WTC11 (cell line): ENCODE data around the gene DMD. TPM values are rescaled to one million over a fixed set of nuclear protein-coding genes. Genes with fewer than 3 reads are reported as not detected.

Source experiments
- ATAC-seq: fragments of 200-7000 bp; cut with Tn5 transposase; 2 replicates; pipeline ENCODE4 v1.10.0; 2021; ENCODE audit warnings: mild to moderate bottlenecking, moderate library complexity
- CTCF ChIA-PET: fragments of 300-600 bp; sonication (Branson Sonifier 250); formaldehyde crosslinking; loops from one replicate; lab custom pipeline; 2021; ENCODE audit warnings: antibody characterized with exemption; lab: Charles Lee
- POLR2A ChIA-PET: fragments of 350-600 bp; sonication (Branson Sonifier 250); formaldehyde crosslinking; loops from one replicate; lab custom pipeline; 2021; ENCODE audit warnings: antibody characterized with exemption; lab: Charles Lee
- DNase-seq: peaks from one replicate; pipeline ENCODE4 v3.0.0; 2021; ENCODE audit warnings: low spot score
- H3K27ac Mint-ChIP-seq: 2 replicates; pipeline ENCODE4 v1.8.0; 2021; ENCODE audit warnings: mixed read lengths
- H3K27me3 Mint-ChIP-seq: 2 replicates; pipeline ENCODE4 v1.8.0; 2021; ENCODE audit warnings: low read depth, mild to moderate bottlenecking, moderate library complexity, mixed read lengths
- H3K36me3 Mint-ChIP-seq: 2 replicates; pipeline ENCODE4 v1.8.0; 2021; ENCODE audit warnings: mixed read lengths
- H3K4me1 Mint-ChIP-seq: 2 replicates; pipeline ENCODE4 v1.8.0; 2022; ENCODE audit warnings: mixed read lengths
- H3K4me3 Mint-ChIP-seq: 2 replicates; pipeline ENCODE4 v1.8.0; 2021; ENCODE audit warnings: mild to moderate bottlenecking, moderate library complexity, mixed read lengths
- H3K9me3 Mint-ChIP-seq: 2 replicates; pipeline ENCODE4 v1.8.0; 2021; ENCODE audit warnings: mixed read lengths
- CDX4 ChIP-seq: fragments of 250-450 bp; sonication (Bioruptor Pico); IDR thresholded peaks from 2 replicates; pipeline ENCODE4 v1.9.0; 2021; ENCODE audit warnings: moderate library complexity, mild to moderate bottlenecking, inconsistent platforms, borderline replicate concordance
- CREM ChIP-seq: sonication (generic); formaldehyde crosslinking; IDR thresholded peaks from 2 replicates; pipeline ENCODE4 v1.8.1; 2022; ENCODE audit warnings: mild to moderate bottlenecking, missing genetic modification reagents, moderate library complexity
- ESRRA ChIP-seq: sonication (generic); formaldehyde crosslinking; IDR thresholded peaks from 2 replicates; pipeline ENCODE4 v1.8.1; 2022; ENCODE audit warnings: mild to moderate bottlenecking, missing genetic modification reagents, borderline replicate concordance
- ETV6 ChIP-seq: sonication (generic); formaldehyde crosslinking; IDR thresholded peaks from 2 replicates; pipeline ENCODE4 v1.8.1; 2022; ENCODE audit warnings: mild to moderate bottlenecking, missing genetic modification reagents
- FOXP1 ChIP-seq: sonication (generic); formaldehyde crosslinking; IDR thresholded peaks from 2 replicates; pipeline ENCODE4 v1.8.0; 2022; ENCODE audit warnings: missing genetic modification reagents, mild to moderate bottlenecking, moderate library complexity, borderline replicate concordance
- GABPB1 ChIP-seq: sonication (generic); formaldehyde crosslinking; IDR thresholded peaks from 2 replicates; pipeline ENCODE4 v1.8.1; 2023; ENCODE audit warnings: mild to moderate bottlenecking, missing genetic modification reagents
- GRHL2 ChIP-seq: fragments of 250-450 bp; sonication (Bioruptor Pico); IDR thresholded peaks from 2 replicates; pipeline ENCODE4 v1.8.0; 2022; ENCODE audit warnings: mild to moderate bottlenecking, moderate library complexity; ENCODE audit not compliant: insufficient replicate concordance, severe bottlenecking
- HMGA2 ChIP-seq: fragments of 250-450 bp; sonication (Bioruptor Pico); IDR thresholded peaks from 2 replicates; pipeline ENCODE4 v1.4.0; 2021; ENCODE audit warnings: mild to moderate bottlenecking, moderate library complexity
- JUN ChIP-seq: sonication (generic); formaldehyde crosslinking; IDR thresholded peaks from 2 replicates; pipeline ENCODE4 v1.8.0; 2023; ENCODE audit warnings: mild to moderate bottlenecking, missing genetic modification reagents
- MLX ChIP-seq: sonication (generic); formaldehyde crosslinking; IDR thresholded peaks from 2 replicates; pipeline ENCODE4 v1.8.1; 2023; ENCODE audit warnings: mild to moderate bottlenecking, missing genetic modification reagents, moderate library complexity
- MXD4 ChIP-seq: fragments of 250-450 bp; sonication (Bioruptor Pico); IDR thresholded peaks from 2 replicates; pipeline ENCODE4 v1.8.0; 2021; ENCODE audit warnings: mild to moderate bottlenecking, moderate library complexity, borderline replicate concordance
- MYBL2 ChIP-seq: sonication (generic); formaldehyde crosslinking; IDR thresholded peaks from 2 replicates; pipeline ENCODE4 v1.8.1; 2023; ENCODE audit warnings: mild to moderate bottlenecking, moderate library complexity, missing genetic modification reagents
- NFYB ChIP-seq: sonication (generic); formaldehyde crosslinking; conservative IDR thresholded peaks from 2 replicates; pipeline ENCODE4 v1.8.0; 2022; ENCODE audit warnings: low read depth, missing genetic modification reagents
- PREB ChIP-seq: sonication (generic); formaldehyde crosslinking; IDR thresholded peaks from 2 replicates; pipeline ENCODE4 v1.8.1; 2022; ENCODE audit warnings: mild to moderate bottlenecking, missing genetic modification reagents, moderate library complexity, borderline replicate concordance
- RORB ChIP-seq: fragments of 250-450 bp; sonication (Bioruptor Pico); IDR thresholded peaks from 2 replicates; pipeline ENCODE4 v1.9.0; 2021; ENCODE audit warnings: mild to moderate bottlenecking
- TP53 ChIP-seq: sonication (generic); formaldehyde crosslinking; IDR thresholded peaks from 2 replicates; pipeline ENCODE4 v1.8.1; 2023; ENCODE audit warnings: mild to moderate bottlenecking, missing genetic modification reagents
- ZBTB21 ChIP-seq: sonication (generic); formaldehyde crosslinking; IDR thresholded peaks from 2 replicates; pipeline ENCODE4 v1.8.1; 2023; ENCODE audit warnings: mild to moderate bottlenecking, missing genetic modification reagents, borderline replicate concordance
- ZBTB43 ChIP-seq: sonication (generic); formaldehyde crosslinking; IDR thresholded peaks from 2 replicates; pipeline ENCODE4 v1.8.1; 2023; ENCODE audit warnings: mild to moderate bottlenecking, missing genetic modification reagents
- ZNF121 ChIP-seq: sonication (generic); formaldehyde crosslinking; IDR thresholded peaks from 2 replicates; pipeline ENCODE4 v1.8.0; 2023; ENCODE audit warnings: missing genetic modification reagents
- ZNF138 ChIP-seq: sonication (generic); formaldehyde crosslinking; conservative IDR thresholded peaks from 2 replicates; pipeline ENCODE4 v1.8.1; 2022; ENCODE audit warnings: mild to moderate bottlenecking, moderate library complexity, missing genetic modification reagents
- ZNF219 ChIP-seq: sonication (generic); formaldehyde crosslinking; IDR thresholded peaks from 2 replicates; pipeline ENCODE4 v1.8.0; 2023; ENCODE audit warnings: missing genetic modification reagents, mild to moderate bottlenecking, borderline replicate concordance
- ZNF416 ChIP-seq: fragments of 250-450 bp; sonication (Bioruptor Pico); IDR thresholded peaks from 2 replicates; pipeline ENCODE4 v1.9.0; 2021; ENCODE audit warnings: mild to moderate bottlenecking, inconsistent platforms
- total RNA-seq: library from RNA; stranded (reverse); gene quantifications from 3 replicates; pipeline ENCODE4 v1.2.3, GENCODE V29; 2021
- TF ChIP-seq, protein P1 (sequence below): sonication (generic); formaldehyde crosslinking; IDR thresholded peaks from 2 replicates; pipeline ENCODE4 v1.8.0; 2023; ENCODE audit warnings: mild to moderate bottlenecking, missing genetic modification reagents
- TF ChIP-seq, protein P2 (sequence below): sonication (generic); formaldehyde crosslinking; conservative IDR thresholded peaks from 2 replicates; pipeline ENCODE4 v1.8.1; 2022; ENCODE audit warnings: mild to moderate bottlenecking, missing genetic modification reagents

DMD gene
- total RNA-seq, 1 experiment from 2014 or later = 9.1 TPM

- Mint-ChIP-seq H3K36me3 (no peaks in the 10 kb centered on the region), H3K27ac (no peak overlapping the region), H3K4me1 (peaks cover 23% of the 10 kb centered on the region), H3K9me3 (no peaks in the 10 kb centered on the region)
- CTCF ChIA-PET = no interaction called here
- no peak for TF ChIP-seq GABPB1 (CRISPR knock-in tag)
- TF ChIP-seq PREB (CRISPR knock-in tag) = no peak
- no peak for TF ChIP-seq CREM
- TF ChIP-seq GRHL2 (CRISPR knock-in tag) = no peak
- TF ChIP-seq ZNF416 = no peak
- TF ChIP-seq, protein P1, sequence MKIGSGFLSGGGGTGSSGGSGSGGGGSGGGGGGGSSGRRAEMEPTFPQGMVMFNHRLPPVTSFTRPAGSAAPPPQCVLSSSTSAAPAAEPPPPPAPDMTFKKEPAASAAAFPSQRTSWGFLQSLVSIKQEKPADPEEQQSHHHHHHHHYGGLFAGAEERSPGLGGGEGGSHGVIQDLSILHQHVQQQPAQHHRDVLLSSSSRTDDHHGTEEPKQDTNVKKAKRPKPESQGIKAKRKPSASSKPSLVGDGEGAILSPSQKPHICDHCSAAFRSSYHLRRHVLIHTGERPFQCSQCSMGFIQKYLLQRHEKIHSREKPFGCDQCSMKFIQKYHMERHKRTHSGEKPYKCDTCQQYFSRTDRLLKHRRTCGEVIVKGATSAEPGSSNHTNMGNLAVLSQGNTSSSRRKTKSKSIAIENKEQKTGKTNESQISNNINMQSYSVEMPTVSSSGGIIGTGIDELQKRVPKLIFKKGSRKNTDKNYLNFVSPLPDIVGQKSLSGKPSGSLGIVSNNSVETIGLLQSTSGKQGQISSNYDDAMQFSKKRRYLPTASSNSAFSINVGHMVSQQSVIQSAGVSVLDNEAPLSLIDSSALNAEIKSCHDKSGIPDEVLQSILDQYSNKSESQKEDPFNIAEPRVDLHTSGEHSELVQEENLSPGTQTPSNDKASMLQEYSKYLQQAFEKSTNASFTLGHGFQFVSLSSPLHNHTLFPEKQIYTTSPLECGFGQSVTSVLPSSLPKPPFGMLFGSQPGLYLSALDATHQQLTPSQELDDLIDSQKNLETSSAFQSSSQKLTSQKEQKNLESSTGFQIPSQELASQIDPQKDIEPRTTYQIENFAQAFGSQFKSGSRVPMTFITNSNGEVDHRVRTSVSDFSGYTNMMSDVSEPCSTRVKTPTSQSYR (CRISPR knock-in tag) = no peak
- no peak for TF ChIP-seq MXD4 (CRISPR knock-in tag)
- no peak for TF ChIP-seq ZNF138
- no peak for TF ChIP-seq ZNF219 (CRISPR knock-in tag)
- no peak for TF ChIP-seq ZNF121 (CRISPR knock-in tag)
- no peak for TF ChIP-seq NFYB (CRISPR knock-in tag)
- TF ChIP-seq ETV6 (CRISPR knock-in tag) = no peak
- no peak for TF ChIP-seq CDX4
- no peak for TF ChIP-seq JUN (CRISPR knock-in tag)
- no peak for TF ChIP-seq MLX (CRISPR knock-in tag)
- no peak for TF ChIP-seq TP53 (CRISPR knock-in tag)
- TF ChIP-seq, all 79 proteins: peak for 0
- DNase-seq = no peak
- no peak for ATAC-seq
- no peak overlapping the region for H3K4me3 Mint-ChIP-seq
- no peaks in the 10 kb centered on the region for H3K27me3 Mint-ChIP-seq
- POLR2A ChIA-PET = no interaction called here
Measured at GRCh38 chrX:31228909-31229308, 1982.4 kb downstream of the DMD start.

DNA sequence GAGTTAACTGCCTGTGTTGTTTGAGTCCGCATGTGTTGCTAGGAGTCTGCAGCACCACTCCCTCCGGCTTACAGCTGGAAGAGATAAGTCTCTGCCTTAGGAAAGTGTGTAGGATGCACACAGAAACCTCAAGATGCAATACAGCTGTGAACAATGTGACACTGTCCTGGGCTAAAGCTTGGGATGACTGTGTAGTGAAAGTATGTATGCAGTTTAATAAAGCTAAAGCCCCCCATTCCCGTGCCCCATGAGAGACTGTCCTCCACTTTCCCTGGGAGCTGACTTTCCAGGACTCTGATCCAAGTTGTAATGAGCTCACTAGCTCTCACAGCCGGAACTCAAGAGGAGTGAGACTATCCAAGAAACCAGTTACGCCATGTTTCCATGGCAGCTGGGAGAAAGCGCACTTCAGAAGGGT, 1982.9 kb downstream of the DMD start:
- no peak for DNase-seq
- TF ChIP-seq MYBL2 (CRISPR knock-in tag) (no peak), CREM (no peak), JUN (CRISPR knock-in tag) (no peak), HMGA2 (no peak), NFYB (CRISPR knock-in tag) (no peak), RORB (CRISPR knock-in tag) (no peak), ZNF138 (no peak), ZBTB43 (no peak), FOXP1 (CRISPR knock-in tag) (no peak), ZBTB21 (no peak), CDX4 (no peak), ESRRA (no peak)
- TF ChIP-seq, protein P2, sequence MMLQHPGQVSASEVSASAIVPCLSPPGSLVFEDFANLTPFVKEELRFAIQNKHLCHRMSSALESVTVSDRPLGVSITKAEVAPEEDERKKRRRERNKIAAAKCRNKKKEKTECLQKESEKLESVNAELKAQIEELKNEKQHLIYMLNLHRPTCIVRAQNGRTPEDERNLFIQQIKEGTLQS (CRISPR knock-in tag) = no peak
- TF ChIP-seq, all 79 proteins: peak for 0
- H3K9me3 Mint-ChIP-seq = no peaks in the 10 kb centered on the region
- no peak overlapping the region for H3K27ac Mint-ChIP-seq
- no peaks in the 10 kb centered on the region for H3K27me3 Mint-ChIP-seq
- H3K4me3 Mint-ChIP-seq = no peak overlapping the region
- H3K36me3 Mint-ChIP-seq = no peaks in the 10 kb centered on the region
- peaks cover 18% of the 10 kb centered on the region for H3K4me1 Mint-ChIP-seq
- ATAC-seq = no peak
- ChIA-PET POLR2A (no interaction called here), CTCF (no interaction called here)
